B cell (primary cell): ENCODE measurements around the gene ZNF521.

ENCODE experiments used
- EZH2 ChIP-seq: IDR thresholded peaks from 2 replicates; pipeline ENCODE4 v1.6.1; 2012; ENCODE audit warnings: borderline replicate concordance, low read depth, mild to moderate bottlenecking, moderate library complexity, low read length; ENCODE audit not compliant: insufficient read depth, poor library complexity, severe bottlenecking
- TF ChIP-seq, protein P1 (sequence below): fragments of 200-600 bp; IDR thresholded peaks from one replicate; pipeline ENCODE4 v1.8.0; 2022; ENCODE audit warnings: antibody characterized with exemption, mild to moderate bottlenecking

DNA sequence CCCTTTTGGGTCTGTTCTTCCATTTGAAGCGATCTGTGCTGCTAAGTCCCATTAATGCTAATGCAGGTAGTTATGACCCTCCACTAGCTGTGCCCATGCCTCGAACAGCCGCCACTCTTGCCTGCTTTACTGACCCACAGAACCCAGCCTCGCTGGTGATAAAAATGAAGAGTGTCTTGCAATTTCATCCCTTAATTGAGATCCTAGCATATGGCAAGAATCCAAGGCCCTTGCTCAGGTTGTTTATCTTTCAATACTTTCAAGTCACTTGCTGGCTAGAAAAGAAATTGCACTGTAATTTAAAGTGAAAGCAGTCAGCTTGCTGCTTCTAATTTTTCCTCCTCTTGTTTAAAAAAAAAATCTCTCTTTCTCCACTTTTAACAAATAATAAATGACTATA, 73.6 kb downstream of the ZNF521 start:
- TF ChIP-seq, protein P1, sequence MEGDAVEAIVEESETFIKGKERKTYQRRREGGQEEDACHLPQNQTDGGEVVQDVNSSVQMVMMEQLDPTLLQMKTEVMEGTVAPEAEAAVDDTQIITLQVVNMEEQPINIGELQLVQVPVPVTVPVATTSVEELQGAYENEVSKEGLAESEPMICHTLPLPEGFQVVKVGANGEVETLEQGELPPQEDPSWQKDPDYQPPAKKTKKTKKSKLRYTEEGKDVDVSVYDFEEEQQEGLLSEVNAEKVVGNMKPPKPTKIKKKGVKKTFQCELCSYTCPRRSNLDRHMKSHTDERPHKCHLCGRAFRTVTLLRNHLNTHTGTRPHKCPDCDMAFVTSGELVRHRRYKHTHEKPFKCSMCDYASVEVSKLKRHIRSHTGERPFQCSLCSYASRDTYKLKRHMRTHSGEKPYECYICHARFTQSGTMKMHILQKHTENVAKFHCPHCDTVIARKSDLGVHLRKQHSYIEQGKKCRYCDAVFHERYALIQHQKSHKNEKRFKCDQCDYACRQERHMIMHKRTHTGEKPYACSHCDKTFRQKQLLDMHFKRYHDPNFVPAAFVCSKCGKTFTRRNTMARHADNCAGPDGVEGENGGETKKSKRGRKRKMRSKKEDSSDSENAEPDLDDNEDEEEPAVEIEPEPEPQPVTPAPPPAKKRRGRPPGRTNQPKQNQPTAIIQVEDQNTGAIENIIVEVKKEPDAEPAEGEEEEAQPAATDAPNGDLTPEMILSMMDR, result no peak
- TF ChIP-seq EZH2, result no peak
